Measurements from ENCODE around the gene SCP2D1. TPM values are rescaled to one million over a fixed set of nuclear protein-coding genes. Genes with fewer than 3 reads are reported as not detected.

SCP2D1 gene
- total RNA-seq, 1 donor from 2014 or later = not detected

- ATAC-seq (no peak), DNase-seq (ENCODE audit: missing footprints) (no peak)
- intact Hi-C loops (cut with DNase I) = no loop called here
Observed at GRCh38 chr20:18853946-18854646, 40.5 kb downstream of the SCP2D1 start.

- ATAC-seq (no peak), DNase-seq (ENCODE audit: missing footprints) (no peak)
- intact Hi-C loops (cut with DNase I) = no loop called here
Observed at GRCh38 chr20:18855882-18856281, 42.3 kb downstream of the SCP2D1 start.

GRCh38 chr20:18856873-18857272, 43.3 kb downstream of the SCP2D1 start:
- intact Hi-C loops (cut with DNase I) = no loop called here
- ATAC-seq = no peak
- no peak for DNase-seq (ENCODE audit: missing footprints)

DNA sequence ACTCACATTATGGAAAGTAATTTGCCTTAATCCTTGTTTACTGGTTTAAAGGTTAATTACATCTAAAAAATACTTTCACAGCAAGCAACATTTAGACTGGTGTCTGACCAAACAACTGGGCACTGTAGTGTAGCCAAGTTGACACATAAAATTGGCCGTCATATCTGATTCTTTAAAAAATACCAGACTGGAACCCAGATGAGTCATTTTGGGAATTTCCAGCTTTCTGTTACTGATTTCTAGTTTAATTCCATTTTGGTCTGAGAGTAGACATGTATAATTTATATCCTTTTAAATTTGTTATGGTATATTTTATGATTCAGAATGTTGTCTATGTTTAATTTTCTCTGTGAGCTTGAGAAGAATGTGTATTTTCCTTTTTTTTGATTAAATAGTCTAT, 44.1 kb downstream of the SCP2D1 start:
- DNase-seq (ENCODE audit: missing footprints) (no peak), ATAC-seq (no peak)
- intact Hi-C loops (cut with DNase I) = no loop called here

DNA sequence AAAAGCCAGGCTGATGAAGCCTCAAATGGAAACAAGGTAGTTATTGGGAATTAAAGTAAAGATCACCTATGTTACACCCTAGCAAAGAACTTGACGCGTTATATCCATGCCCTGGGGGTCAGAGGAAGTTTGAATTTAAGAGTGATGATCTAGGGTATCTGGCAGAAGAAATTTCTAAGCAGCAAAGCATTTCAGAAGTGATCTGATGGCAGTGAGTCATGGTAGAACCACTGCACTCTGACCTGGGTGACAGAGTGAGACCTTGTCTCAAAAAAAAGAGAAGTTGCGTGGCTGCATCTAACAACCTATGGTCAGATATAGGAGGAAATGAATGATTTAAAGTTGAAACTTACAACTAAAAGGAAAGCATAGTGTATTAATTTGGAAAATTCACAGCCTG, 45.2 kb downstream of the SCP2D1 start:
- intact Hi-C loops (cut with DNase I) = no loop called here
- ATAC-seq (no peak), DNase-seq (ENCODE audit: missing footprints) (no peak)

Other genes starting within 250 kb of the SCP2D1 start
- 111 TPM for gene SMIM26, start 246.4 kb upstream of the SCP2D1 start, total RNA-seq
- 11.4 TPM for gene DTD1, start 225.7 kb upstream of the SCP2D1 start, total RNA-seq

All from Right ventricle myocardium inferior (tissue), 1 donor.